Measurements from ENCODE around the gene TRAF6. TPM values are rescaled to one million over a fixed set of nuclear protein-coding genes. Genes with fewer than 3 reads are reported as not detected.

The TRAF6 gene
- 12.7 TPM for total RNA-seq

GRCh38 chr11:36509694-36510593 is at the start of gene TRAF6:
Gene TRAF6 (minus strand): TSS chr11:36510272. CDS start chr11:36501515, 8,757 bp downstream.

Small RNA genes within 50 kb of the gene (small RNA-seq; reads per million reads assigned to genes)
- not detected for gene AC061999.1 (ENCODE audit: low replicate concordance)

Other genes with a start within 250 kb of the TRAF6 start
- 50.7 TPM for gene COMMD9, start 220.8 kb downstream of the TRAF6 start, total RNA-seq
- gene PRR5L, start 214.0 kb downstream of the TRAF6 start, total RNA-seq: 30.7 TPM
- gene RAG1, start 57.7 kb upstream of the TRAF6 start, total RNA-seq: 3.0 TPM
- gene IFTAP, start 84.2 kb upstream of the TRAF6 start, total RNA-seq: 32.4 TPM
- gene RAG2, start 88.0 kb upstream of the TRAF6 start, total RNA-seq: 0.58 TPM